GM18870 (cell line): Measurements from ENCODE around the gene PGS1.

Source experiments
- ATAC-seq: cut with Tn5 transposase; IDR thresholded peaks from one replicate; pipeline ENCODE4 v1.9.1; 2021; ENCODE audit warnings: moderate library complexity; ENCODE audit not compliant: unreplicated experiment

Gene PGS1

GRCh38 chr17:78384479-78385175 is 6.2 kb downstream of the PGS1 start:
- no peak for ATAC-seq

GRCh38 chr17:78387977-78388941 is 9.8 kb downstream of the PGS1 start:
- no peak for ATAC-seq

DNA sequence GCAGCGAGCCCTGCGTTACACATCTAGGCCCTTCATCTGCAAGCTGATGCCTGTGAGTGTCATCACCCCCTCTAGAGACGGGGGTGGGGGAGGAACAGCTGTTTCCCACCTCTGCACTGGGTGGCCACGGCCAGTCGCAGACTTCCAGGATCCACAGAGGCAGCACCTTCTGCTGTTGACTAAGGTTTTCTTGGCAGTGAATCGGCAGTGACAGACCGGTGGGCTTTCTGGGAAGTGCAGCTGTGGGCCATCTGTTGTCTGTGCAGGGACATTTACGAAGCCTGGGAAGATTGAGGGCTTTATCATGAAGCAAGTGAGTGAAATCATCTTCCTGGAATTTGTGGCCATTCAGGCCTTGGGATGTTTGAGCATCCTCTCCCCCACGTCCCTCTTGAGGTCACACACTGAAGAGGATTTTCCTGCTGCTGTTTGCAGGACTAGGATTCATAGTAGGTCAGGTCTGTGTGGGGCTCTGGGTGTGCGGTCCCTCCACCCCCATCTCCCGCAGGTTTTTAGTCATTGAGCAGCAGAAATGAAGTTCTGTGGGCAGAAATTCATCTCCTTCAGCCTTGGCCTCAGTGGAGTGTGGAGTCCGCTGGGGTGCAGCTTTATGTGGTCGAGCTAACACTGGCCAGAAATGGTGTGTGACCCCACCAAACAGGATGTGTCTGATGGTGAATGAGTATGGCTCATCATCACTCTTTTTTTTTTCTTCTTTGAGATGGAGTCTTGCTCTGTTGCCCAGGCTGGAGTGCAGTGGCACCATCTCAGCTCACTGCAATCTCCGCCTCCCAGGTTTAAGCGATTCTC is 12.0 kb downstream of the PGS1 start:
- ATAC-seq: no peak

GRCh38 chr17:78391051-78391431 is 12.6 kb downstream of the PGS1 start:
- ATAC-seq: no peak

DNA sequence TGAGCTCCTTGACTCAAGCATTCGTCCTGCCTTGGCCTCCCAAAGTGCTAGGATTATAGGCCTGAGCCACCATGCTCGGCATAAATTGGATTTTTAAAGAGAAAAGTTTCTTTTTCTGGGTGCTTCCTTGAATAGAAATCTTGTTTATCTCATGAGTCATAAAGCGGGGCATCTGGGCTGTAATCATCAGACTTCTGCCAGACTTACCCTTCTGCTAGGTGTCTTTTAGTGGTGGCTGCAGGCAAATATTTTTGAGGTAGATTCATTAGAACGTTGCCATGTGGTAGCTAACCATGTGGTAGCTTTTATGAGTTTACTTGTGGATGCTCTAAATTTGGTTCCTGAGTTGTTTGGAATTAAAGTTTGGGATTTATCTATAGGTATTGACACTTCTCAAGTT is 13.4 kb downstream of the PGS1 start:
- no peak for ATAC-seq

DNA sequence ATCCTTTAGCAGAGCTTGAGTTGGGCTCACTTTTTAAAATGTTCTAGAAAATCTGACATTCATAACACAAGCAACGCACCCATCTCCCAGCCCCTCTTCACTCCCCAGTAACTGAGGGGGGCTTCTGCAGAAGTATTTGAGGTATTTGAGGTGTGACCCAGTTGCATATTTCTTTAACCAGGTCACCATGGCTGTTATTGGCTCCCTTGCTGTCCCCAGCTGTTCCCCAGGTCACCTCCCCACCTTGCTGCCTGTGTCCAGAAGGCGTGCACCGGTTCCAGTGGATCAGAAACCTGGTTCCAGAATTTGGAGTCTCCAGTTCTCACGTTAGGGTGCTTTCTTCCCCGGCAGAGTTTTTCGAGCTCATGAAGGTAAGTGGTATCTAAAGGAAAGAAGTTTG is 13.8 kb downstream of the PGS1 start:
- ATAC-seq: no peak

DNA sequence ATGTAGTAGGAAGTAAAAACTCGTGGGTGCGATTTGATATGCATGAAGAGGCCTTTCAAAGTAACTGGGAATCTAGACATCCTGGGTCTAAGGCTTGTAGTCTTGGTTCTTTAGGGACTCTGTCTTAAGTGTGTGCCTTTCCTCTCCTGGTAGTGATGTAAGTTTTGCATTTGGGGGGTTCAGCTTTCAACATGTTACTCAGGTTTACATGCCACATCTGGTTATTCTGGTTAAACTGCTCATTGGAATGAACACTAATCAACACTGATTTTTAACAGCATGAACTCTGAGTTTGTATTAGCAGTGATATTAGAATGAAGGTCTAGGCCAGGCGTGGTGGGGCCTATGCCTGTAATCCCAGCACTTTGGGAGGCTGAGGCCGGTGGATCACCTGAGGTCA is 15.1 kb downstream of the PGS1 start:
- ATAC-seq: no peak

DNA sequence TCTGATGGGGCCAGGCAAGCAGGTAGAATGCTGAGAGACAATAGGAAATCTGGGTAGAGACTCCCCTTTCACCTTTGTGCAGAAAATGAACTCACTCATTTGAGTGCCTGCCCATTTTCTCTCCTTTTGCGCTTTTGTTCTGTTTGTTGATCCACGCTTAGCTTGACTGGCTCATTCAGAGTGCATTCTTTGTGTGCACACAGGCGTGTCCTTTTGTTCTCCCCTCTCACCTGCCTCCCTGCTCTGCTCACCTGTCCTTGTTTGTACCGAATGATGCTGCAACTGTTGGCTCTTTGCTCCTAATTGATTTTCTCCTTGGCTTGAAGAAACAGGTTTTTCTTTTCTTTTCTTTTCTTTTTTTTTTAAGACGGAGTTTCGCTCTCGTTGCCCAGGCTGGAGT is 15.8 kb downstream of the PGS1 start:
- no peak for ATAC-seq

GRCh38 chr17:78395155-78395554 is 16.7 kb downstream of the PGS1 start:
- no peak for ATAC-seq

- no peak for ATAC-seq
These were observed 18.2 kb downstream of the PGS1 start for GRCh38 chr17:78396441-78397337.

DNA sequence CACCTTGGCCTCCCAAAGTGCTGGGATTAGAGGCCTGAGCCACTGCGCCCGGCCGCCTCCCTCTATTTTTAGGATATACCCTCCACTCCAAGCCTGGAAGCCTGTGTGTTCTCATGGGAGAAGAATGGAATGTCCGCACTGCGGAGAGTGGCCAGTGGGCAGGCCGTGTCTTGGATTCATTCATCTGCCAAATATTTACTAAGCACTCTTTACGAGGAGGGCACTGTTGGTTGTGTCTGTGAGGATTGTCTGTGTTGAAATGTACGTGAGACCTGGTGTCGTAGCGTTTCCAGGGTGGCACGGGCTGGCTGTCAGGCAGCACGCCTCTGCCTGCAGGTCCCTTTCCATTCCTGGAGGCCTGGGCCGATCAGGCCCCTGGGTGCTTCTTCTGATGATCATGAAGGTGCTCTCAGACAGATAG is 19.2 kb downstream of the PGS1 start:
- no peak for ATAC-seq

DNA sequence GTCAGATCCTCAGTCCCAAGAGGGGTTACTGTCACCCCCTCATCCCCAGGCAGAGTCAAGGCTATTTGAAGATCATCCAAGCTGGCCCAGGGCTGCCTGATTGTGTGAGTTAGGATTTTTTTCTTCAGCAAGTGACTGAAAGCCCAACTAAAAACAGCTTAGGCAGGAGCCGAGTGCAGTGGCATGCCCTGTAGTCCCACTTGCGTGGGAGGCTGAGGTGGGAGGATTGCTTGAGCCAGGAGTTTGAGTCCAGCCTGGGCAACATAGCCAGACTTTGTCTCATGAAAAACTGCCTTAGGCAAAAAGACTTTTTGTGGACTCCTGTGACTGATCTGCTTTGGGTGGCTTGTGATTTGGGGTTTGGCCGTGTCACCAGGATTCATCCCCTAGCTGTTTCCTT is 19.9 kb downstream of the PGS1 start:
- no peak for ATAC-seq

- no peak for ATAC-seq
These were observed 20.7 kb downstream of the PGS1 start for GRCh38 chr17:78399028-78399692.

- ATAC-seq: no peak
These were observed 21.3 kb downstream of the PGS1 start for GRCh38 chr17:78399693-78400144.

DNA sequence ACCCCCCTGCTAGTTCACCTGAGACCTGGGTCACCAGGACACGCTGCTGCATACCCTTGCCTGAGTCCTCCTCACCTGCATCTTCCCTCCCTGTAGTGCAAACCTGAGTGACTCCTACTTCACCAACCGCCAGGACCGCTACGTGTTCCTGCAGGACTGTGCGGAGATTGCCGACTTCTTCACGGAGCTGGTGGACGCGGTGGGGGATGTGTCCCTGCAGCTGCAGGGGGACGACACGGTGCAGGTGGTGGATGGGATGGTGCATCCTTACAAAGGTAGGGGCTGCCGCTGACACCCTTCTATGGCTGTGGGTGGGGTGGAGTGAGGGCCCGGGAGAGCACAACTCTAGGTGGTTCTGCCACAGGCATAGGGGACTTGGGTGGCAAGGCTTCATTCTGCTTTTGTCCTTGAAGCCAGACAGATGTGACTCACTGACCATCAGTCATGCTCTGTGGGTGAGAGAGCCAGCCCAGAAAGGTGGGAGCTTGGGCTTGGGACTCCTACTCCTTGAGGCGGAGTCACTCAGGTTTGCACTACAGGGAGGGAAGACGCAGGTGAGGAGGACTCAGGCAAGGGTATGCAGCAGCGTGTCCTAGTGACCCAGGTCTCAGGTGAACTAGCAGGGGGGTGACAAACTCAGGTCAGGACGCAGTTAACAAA is 22.3 kb downstream of the PGS1 start:
- no peak for ATAC-seq

- no peak for ATAC-seq
These were observed 22.8 kb downstream of the PGS1 start for GRCh38 chr17:78401246-78401645.

- no peak for ATAC-seq
These were observed 23.4 kb downstream of the PGS1 start for GRCh38 chr17:78401891-78402290.

DNA sequence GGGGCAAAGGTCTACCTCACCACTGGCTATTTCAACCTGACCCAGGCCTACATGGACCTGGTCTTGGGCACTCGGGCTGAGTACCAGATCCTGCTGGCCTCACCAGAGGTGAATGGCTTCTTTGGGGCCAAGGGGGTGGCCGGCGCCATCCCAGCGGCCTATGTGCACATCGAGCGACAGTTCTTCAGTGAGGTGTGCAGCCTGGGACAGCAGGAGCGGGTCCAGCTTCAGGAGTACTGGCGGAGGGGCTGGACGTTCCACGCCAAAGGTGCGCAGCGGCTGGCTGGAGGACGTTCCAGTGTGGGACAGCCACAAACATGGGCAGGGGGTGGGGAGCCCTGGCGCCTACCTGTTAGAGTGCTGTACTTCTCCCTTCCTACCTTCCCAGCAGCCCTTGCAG is 25.4 kb downstream of the PGS1 start:
- no peak for ATAC-seq

- no peak for ATAC-seq
These were observed 27.9 kb downstream of the PGS1 start for GRCh38 chr17:78406396-78406795.
